H1 (cell line): ENCODE measurements around the gene CFHR1. TPM values are rescaled to one million over a fixed set of nuclear protein-coding genes. Genes with fewer than 3 reads are reported as not detected.

Source experiments
- CTCF ChIA-PET: fragments of 300-600 bp; sonication (Branson Sonifier 250); formaldehyde crosslinking; loops from one replicate; lab custom pipeline; 2021; ENCODE audit not compliant: partially characterized antibody; lab: Charles Lee
- POLR2A ChIA-PET: fragments of 300-600 bp; sonication (Branson Sonifier 250); formaldehyde crosslinking; loops from one replicate; lab custom pipeline; 2021; ENCODE audit warnings: inconsistent platforms; ENCODE audit not compliant: partially characterized antibody; lab: Charles Lee
- DNase-seq, 2 experiments: peaks; one replicate each; pipeline versions ENCODE4 v3.0.0 to v3.0.0-alpha.2; 2010 to 2022; ENCODE audit warnings: low spot score in 2 of 2, low read depth in 1 of 2, mixed read lengths in 1 of 2
- FAIRE-seq: peaks from 2 replicates; lab custom pipeline; 2011; peaks lifted over from hg19 to GRCh38; lab: Jason Lieb, UNC
- H2AFZ ChIP-seq: 2 replicates; pipeline ENCODE4 v1.8.1; 2012; ENCODE audit warnings: low read length, inconsistent platforms
- H2AK5ac ChIP-seq: 2 replicates; pipeline ENCODE4 v1.6.1; 2013; ENCODE audit warnings: low read depth, low read length
- H2BK120ac ChIP-seq: replicated peaks from 2 replicates; pipeline ENCODE3; 2013; ENCODE audit warnings: low read depth, low read length, inconsistent platforms
- H2BK12ac ChIP-seq: 2 replicates; pipeline ENCODE4 v1.6.1; 2013; ENCODE audit warnings: low read depth, low read length
- H2BK15ac ChIP-seq: 2 replicates; pipeline ENCODE4 v1.6.1; 2013; ENCODE audit warnings: low read length
- H2BK20ac ChIP-seq: 2 replicates; pipeline ENCODE4 v1.6.1; 2013; ENCODE audit warnings: low read length
- H2BK5ac ChIP-seq: 2 replicates; pipeline ENCODE4 v1.6.1; 2013; ENCODE audit warnings: low read depth, low read length
- H3K14ac ChIP-seq: 2 replicates; pipeline ENCODE4 v1.6.1; 2013; ENCODE audit warnings: inconsistent platforms; ENCODE audit not compliant: insufficient read length
- H3K18ac ChIP-seq: 2 replicates; pipeline ENCODE4 v1.6.1; 2013; ENCODE audit warnings: low read length; ENCODE audit errors: extremely low read depth
- H3K23ac ChIP-seq: 2 replicates; pipeline ENCODE4 v1.6.1; 2013; ENCODE audit warnings: inconsistent platforms; ENCODE audit not compliant: insufficient read length
- H3K23me2 ChIP-seq: 2 replicates; pipeline ENCODE4 v1.6.1; 2013; ENCODE audit warnings: low read depth, low read length
- H3K27ac ChIP-seq: 2 replicates; pipeline ENCODE4 v1.6.1; 2011; ENCODE audit warnings: low read depth, low read length, inconsistent platforms
- H3K27me3 ChIP-seq, 4 experiments: replicated peaks in 1 of 4; 1 replicate in 1 of 4; 2 replicates in 3 of 4; pipeline versions ENCODE4 v1.6.1 to v1.8.1; 2011 to 2013; ENCODE audit warnings: low read length in 3 of 4, mild to moderate bottlenecking in 3 of 4, inconsistent platforms in 2 of 4, mixed read lengths in 2 of 4, moderate library complexity in 1 of 4; ENCODE audit not compliant: control insufficient read depth in 3 of 4, insufficient read depth in 3 of 4; ENCODE audit errors: extremely low read depth in 1 of 4
- H3K36me3 ChIP-seq, 4 experiments: 2 replicates each; pipeline versions ENCODE4 v1.6.1 to v1.8.1; 2011 to 2013; ENCODE audit warnings: mild to moderate bottlenecking in 4 of 4, low read length in 3 of 4, moderate library complexity in 2 of 4, control low read depth in 1 of 4, inconsistent platforms in 1 of 4; ENCODE audit not compliant: insufficient read depth in 4 of 4, control insufficient read depth in 2 of 4
- H3K4ac ChIP-seq: replicated peaks from 2 replicates; pipeline ENCODE3; 2013; ENCODE audit warnings: low read length, low read depth, mixed read lengths, inconsistent platforms; ENCODE audit not compliant: insufficient read length
- H3K4me1 ChIP-seq, 4 experiments: replicated peaks in 1 of 4; 1 replicate in 1 of 4; 2 replicates in 3 of 4; pipeline versions ENCODE4 v1.6.1 to v1.8.1; 2011 to 2013; ENCODE audit warnings: low read length in 3 of 4, inconsistent platforms in 2 of 4, mixed read lengths in 1 of 4; ENCODE audit not compliant: insufficient read depth in 4 of 4, control insufficient read depth in 3 of 4
- H3K4me2 ChIP-seq, 2 experiments: 2 replicates each; pipeline versions ENCODE4 v1.6.1 to v1.8.1; 2011 to 2013; ENCODE audit warnings: low read depth in 2 of 2, low read length in 2 of 2, control low read depth in 1 of 2, inconsistent platforms in 1 of 2, mild to moderate bottlenecking in 1 of 2; ENCODE audit not compliant: insufficient read depth in 1 of 2
- H3K4me3 ChIP-seq, 4 experiments: fragments of 200-600, 300-600 bp in 1 of 4; sonication (generic), shearing (Covaris generic), sonication (Bioruptor Twin) in 1 of 4; 2 replicates each; pipeline versions ENCODE4 v1.5.1 to v1.8.1; 2011 to 2016; ENCODE audit warnings: low read length in 4 of 4, low read depth in 3 of 4, control low read depth in 2 of 4, inconsistent platforms in 2 of 4, mild to moderate bottlenecking in 2 of 4, mixed read lengths in 1 of 4, moderate library complexity in 1 of 4; ENCODE audit not compliant: insufficient read depth in 2 of 4; ENCODE audit errors: extremely low read depth in 1 of 4
- H3K56ac ChIP-seq: replicated peaks from 2 replicates; pipeline ENCODE3; 2013; ENCODE audit warnings: low read depth, mild to moderate bottlenecking, mixed read lengths, low read length, inconsistent platforms; ENCODE audit not compliant: insufficient read length
- H3K79me1 ChIP-seq: 2 replicates; pipeline ENCODE4 v1.6.1; 2013; ENCODE audit warnings: low read depth, low read length, control low read depth
- H3K79me2 ChIP-seq, 2 experiments: 2 replicates each; pipeline versions ENCODE4 v1.6.1 to v1.8.1; 2012 to 2013; ENCODE audit warnings: low read length in 2 of 2, mild to moderate bottlenecking in 2 of 2, inconsistent platforms in 1 of 2; ENCODE audit not compliant: insufficient read depth in 2 of 2, control insufficient read depth in 1 of 2
- H3K9ac ChIP-seq, 4 experiments: replicated peaks in 1 of 4; 1 replicate in 1 of 4; 2 replicates in 3 of 4; pipeline versions ENCODE4 v1.6.1 to v1.8.1; 2011 to 2013; ENCODE audit warnings: low read depth in 3 of 4, low read length in 3 of 4, control low read depth in 2 of 4, mild to moderate bottlenecking in 2 of 4, moderate library complexity in 2 of 4, inconsistent platforms in 1 of 4; ENCODE audit errors: extremely low read depth in 1 of 4
- H3K9me3 ChIP-seq, 2 experiments: 2 replicates each; pipeline versions ENCODE4 v1.6.1 to v1.8.1; 2012 to 2013; ENCODE audit warnings: mild to moderate bottlenecking in 2 of 2, moderate library complexity in 2 of 2, control low read depth in 1 of 2, inconsistent platforms in 1 of 2, low read depth in 1 of 2, low read length in 1 of 2, mixed read lengths in 1 of 2; ENCODE audit not compliant: insufficient read depth in 2 of 2
- H4K20me1 ChIP-seq, 2 experiments: replicated peaks in 1 of 2; 2 replicates each; pipeline versions ENCODE3 to v1.8.1; 2011 to 2013; ENCODE audit warnings: inconsistent platforms in 2 of 2, low read length in 2 of 2, mild to moderate bottlenecking in 1 of 2; ENCODE audit not compliant: insufficient read depth in 2 of 2, control insufficient read depth in 1 of 2
- H4K5ac ChIP-seq: 2 replicates; pipeline ENCODE4 v1.6.1; 2013; ENCODE audit warnings: low read length, low read depth, mixed read lengths, inconsistent platforms; ENCODE audit not compliant: insufficient read length
- H4K8ac ChIP-seq: 2 replicates; pipeline ENCODE4 v1.8.0; 2013; ENCODE audit warnings: mild to moderate bottlenecking, moderate library complexity, low read length, inconsistent platforms; ENCODE audit not compliant: insufficient read depth; ENCODE audit errors: extremely low read depth
- H4K91ac ChIP-seq: replicated peaks from 2 replicates; pipeline ENCODE3; 2013; ENCODE audit warnings: low read length, mixed read lengths, inconsistent platforms; ENCODE audit not compliant: insufficient read length
- CBX5 ChIP-seq: fragments of 300-800, 300-1000 bp; sonication (generic); IDR thresholded peaks from 2 replicates; pipeline ENCODE4 v1.7.1; 2016; ENCODE audit warnings: antibody characterized with exemption, low read length, low read depth
- CEBPB ChIP-seq: IDR thresholded peaks from 2 replicates; pipeline ENCODE4 v1.6.1; 2012; ENCODE audit warnings: low read depth, low read length
- EP300 ChIP-seq, 2 experiments: IDR thresholded peaks; 1 replicate in 1 of 2; 2 replicates in 1 of 2; pipeline ENCODE4 v1.6.1; 2011 to 2012; ENCODE audit warnings: low read depth in 2 of 2, low read length in 2 of 2, mild to moderate bottlenecking in 2 of 2, borderline replicate concordance in 1 of 2, inconsistent platforms in 1 of 2, moderate library complexity in 1 of 2
- FOSL1 ChIP-seq: IDR thresholded peaks from 2 replicates; pipeline ENCODE4 v1.6.1; 2011; ENCODE audit warnings: mild to moderate bottlenecking, low read depth, low read length, moderate library complexity; ENCODE audit not compliant: insufficient read depth
- GABPA ChIP-seq: IDR thresholded peaks from 2 replicates; pipeline ENCODE4 v1.6.1; 2011; ENCODE audit warnings: mild to moderate bottlenecking, low read length, moderate library complexity, borderline replicate concordance; ENCODE audit not compliant: insufficient read depth
- NANOG ChIP-seq: IDR thresholded peaks from 2 replicates; pipeline ENCODE4 v1.6.1; 2011; ENCODE audit warnings: low read length, low read depth, mild to moderate bottlenecking, inconsistent platforms; ENCODE audit not compliant: insufficient read depth, poor library complexity, severe bottlenecking
- POLR2AphosphoS5 ChIP-seq: IDR thresholded peaks from 2 replicates; pipeline ENCODE4 v1.6.1; 2011; ENCODE audit warnings: low read depth, low read length
- POU5F1 ChIP-seq: IDR thresholded peaks from 2 replicates; pipeline ENCODE4 v1.6.1; 2011; ENCODE audit warnings: low read depth, mild to moderate bottlenecking, low read length, moderate library complexity
- RAD21 ChIP-seq, 2 experiments: IDR thresholded peaks in 1 of 2; conservative IDR thresholded peaks in 1 of 2; 2 replicates each; pipeline ENCODE4 v1.6.1; 2011; ENCODE audit warnings: low read depth in 2 of 2, low read length in 2 of 2, improper control_type of control experiment in 1 of 2, inconsistent platforms in 1 of 2, mild to moderate bottlenecking in 1 of 2, moderate library complexity in 1 of 2
- SIN3A ChIP-seq, 2 experiments: IDR thresholded peaks in 1 of 2; conservative IDR thresholded peaks in 1 of 2; 2 replicates each; pipeline ENCODE4 v1.6.1; 2011 to 2012; ENCODE audit warnings: low read length in 2 of 2, improper control_type of control experiment in 1 of 2, low read depth in 1 of 2, mild to moderate bottlenecking in 1 of 2
- TBP ChIP-seq: IDR thresholded peaks from 2 replicates; pipeline ENCODE4 v1.6.1; 2011; ENCODE audit warnings: low read depth, low read length, improper control_type of control experiment
- USF2 ChIP-seq: IDR thresholded peaks from 2 replicates; pipeline ENCODE4 v1.6.1; 2011; ENCODE audit warnings: low read length, improper control_type of control experiment
- ZNF274 ChIP-seq: IDR thresholded peaks from 2 replicates; pipeline ENCODE4 v1.7.0; 2012; ENCODE audit warnings: low read length, borderline replicate concordance; ENCODE audit errors: extremely low read depth
- WGBS, 2 experiments: shearing (Covaris generic) in 1 of 2; methylation state at CpG; one replicate each; pipeline versions ENCODE4 v1.1.6 to v1.1.7; 2013 to 2015; ENCODE audit warnings: low lambda C conversion rate in 2 of 2, mixed read lengths in 2 of 2, inconsistent platforms in 1 of 2, low coverage in 1 of 2, missing lambda C conversion rate in 1 of 2; ENCODE audit not compliant: insufficient replicate concordance in 2 of 2, insufficient coverage in 1 of 2, insufficient read length in 1 of 2; ENCODE audit errors: extremely low coverage in 1 of 2, missing lambda C conversion rate in 1 of 2; 5-methylcytosine and 5-hydroxymethylcytosine counted together
- polyA plus RNA-seq, 7 experiments: library from polyadenylated mRNA; depleted of rRNA in 3 of 7; stranded (reverse) in 5 of 7; unstranded in 2 of 7; fragments of >200 nt in 5 of 7; fragments of 200-250 nt in 2 of 7; gene quantifications; 1 replicate in 5 of 7; 2 replicates in 1 of 7; 4 replicates in 1 of 7; pipeline versions ENCODE4 v1.2.1 to v1.2.3, GENCODE V29; 2011 to 2013; ENCODE audit warnings: missing spikeins in 2 of 7, mixed read lengths in 2 of 7
- total RNA-seq: library from RNA; stranded (reverse); fragmentation: NEBNext Ultra II Directional; extraction: Animal tissue kit (Norgen Biotek cat#: 25700); gene quantifications from 2 replicates; pipeline ENCODE4 v1.2.1, GENCODE V29; 2021

CFHR1 gene
- total and polyA plus RNA-seq, 2 of the 8 experiments (the other 6 are each of a cell fraction or from before 2014, with no cell fraction given) = not detected

- FAIRE-seq = no peak
- no peak overlapping the region for H2BK120ac ChIP-seq
- ChIA-PET CTCF (no interaction called here), POLR2A (no interaction called here)
- WGBS, 2 experiments = 94% methylated on average over 2 of the region's 2 CpGs; no CpG with 5 or more reads in 1 of the 2 experiments
- H3K18ac ChIP-seq = no peak overlapping the region
- no peak overlapping the region for H3K27ac ChIP-seq
- H2AFZ ChIP-seq = no peak overlapping the region
- no peaks in the 10 kb centered on the region for H3K9me3 ChIP-seq
- H3K36me3 ChIP-seq = no peaks in the 10 kb centered on the region
- H4K8ac ChIP-seq = no peak overlapping the region
- H3K23me2 ChIP-seq = no peaks in the 10 kb centered on the region
- no peak overlapping the region for H4K5ac ChIP-seq
- H3K27me3 ChIP-seq = no peaks in the 10 kb centered on the region
- H3K4me1 ChIP-seq = no peaks in the 10 kb centered on the region
- H2BK15ac ChIP-seq = no peak overlapping the region
- H2BK12ac ChIP-seq = no peak overlapping the region
- no peak overlapping the region for H3K4me2 ChIP-seq
- H3K9ac ChIP-seq = no peak overlapping the region
- no peak overlapping the region for H2AK5ac ChIP-seq
- no peak overlapping the region for H3K23ac ChIP-seq
- no peak overlapping the region for H4K91ac ChIP-seq
- H2BK20ac ChIP-seq = no peak overlapping the region
- no peaks in the 10 kb centered on the region for H3K79me1 ChIP-seq
- H3K4ac ChIP-seq = no peak overlapping the region
- no peaks in the 10 kb centered on the region for H3K79me2 ChIP-seq
- no peak overlapping the region for H3K14ac ChIP-seq
- H3K4me3 ChIP-seq = no peak overlapping the region
- no peak overlapping the region for H2BK5ac ChIP-seq
- DNase-seq = no peak
- no peaks in the 10 kb centered on the region for H4K20me1 ChIP-seq
- no peak overlapping the region for H3K56ac ChIP-seq
- no peak for TF ChIP-seq USF2
- no peak for TF ChIP-seq EP300 (IDR thresholded peaks at IDR 0.05; ENCODE audit: borderline replicate concordance in 1 of 2, low read depth in 2 of 2, low read length in 2 of 2)
- TF ChIP-seq NANOG = no peak
- no peak for TF ChIP-seq POLR2AphosphoS5
- no peak for TF ChIP-seq CEBPB
- TF ChIP-seq SIN3A (conservative IDR thresholded peaks at IDR 0.05 in 1 of 2, IDR thresholded peaks at IDR 0.05 in 1 of 2; ENCODE audit: low read depth in 1 of 2, low read length in 2 of 2) = no peak
- TF ChIP-seq GABPA = no peak
- no peak for TF ChIP-seq FOSL1
- no peak for TF ChIP-seq CBX5
- no peak for TF ChIP-seq TBP
- TF ChIP-seq RAD21 (IDR thresholded peaks at IDR 0.05 in 1 of 2, conservative IDR thresholded peaks at IDR 0.05 in 1 of 2; ENCODE audit: low read depth in 2 of 2, low read length in 2 of 2) = no peak
- no peak for TF ChIP-seq ZNF274
- TF ChIP-seq POU5F1 = no peak
These were observed 21.6 kb upstream of the CFHR1 start for GRCh38 chr1:196797891-196798290.
